ENCODE measurements around the gene PLCL2.

- TF ChIP-seq CTCF (IDR thresholded peaks at IDR 0.05) (no peak), REST (IDR thresholded peaks at IDR 0.05; ENCODE audit: insufficient read depth in 1 of 2, low read depth in 2 of 2, low read length in 1 of 2) (no peak), POLR2AphosphoS5 (IDR thresholded peaks at IDR 0.05; ENCODE audit: low read depth, low read length) (no peak), SIN3A (IDR thresholded peaks at IDR 0.05; ENCODE audit: borderline replicate concordance, insufficient read depth, low read depth, low read length) (no peak)
Measured at GRCh38 chr3:17125738-17126442, 241.1 kb downstream of the PLCL2 start.

Measured in Panc1 (cell line).